PC-9 (cell line): ENCODE measurements around the gene FAM216B. TPM values are rescaled to one million over a fixed set of nuclear protein-coding genes. Genes with fewer than 3 reads are reported as not detected.

Experiments used
- BruUV-seq: library from RNA; stranded (reverse); fragments of 400-500 nt; replicated peaks from 2 replicates; lab custom pipeline; 2021; lab: Mats Ljungman, UMichigan
- CTCF ChIA-PET: fragments of 300-600 bp; sonication (Branson Sonifier 250); formaldehyde crosslinking; loops from one replicate; lab custom pipeline; 2022; ENCODE audit warnings: antibody characterized with exemption; lab: Charles Lee
- POLR2A ChIA-PET: fragments of 300-600 bp; sonication (Branson Sonifier 250); formaldehyde crosslinking; loops from one replicate; lab custom pipeline; 2022; ENCODE audit warnings: antibody characterized with exemption; ENCODE audit not compliant: unreplicated experiment; lab: Charles Lee
- DNase-seq, 2 experiments: peaks; one replicate each; pipeline versions ENCODE4 v3.0.0 to v3.0.0-alpha.2; 2015 to 2022; ENCODE audit warnings: mixed read lengths in 1 of 2
- H2AFZ ChIP-seq: fragments of 200-600 bp; sonication (generic); 2 replicates; pipeline ENCODE4 v1.8.1; 2017; ENCODE audit warnings: antibody characterized with exemption
- H3F3A ChIP-seq: fragments of 200-600 bp; sonication (generic); 2 replicates; pipeline ENCODE4 v1.8.1; 2017; ENCODE audit warnings: antibody characterized with exemption, mild to moderate bottlenecking, low read depth; ENCODE audit not compliant: insufficient read depth
- H3K27ac ChIP-seq: fragments of 200-600 bp; sonication (generic); 2 replicates; pipeline ENCODE4 v1.6.1; 2016; ENCODE audit warnings: mixed run types
- H3K27me3 ChIP-seq: fragments of 200-600 bp; sonication (generic); 2 replicates; pipeline ENCODE4 v1.6.1; 2016; ENCODE audit warnings: low read depth, mixed run types; ENCODE audit not compliant: insufficient read depth
- H3K36me3 ChIP-seq: fragments of 200-600 bp; sonication (generic); 2 replicates; pipeline ENCODE4 v1.6.1; 2016; ENCODE audit warnings: low read depth, mixed run types
- H3K4me1 ChIP-seq: fragments of 200-600 bp; sonication (generic); replicated peaks from 2 replicates; pipeline ENCODE4 v1.6.1; 2016; ENCODE audit warnings: mixed run types; ENCODE audit not compliant: insufficient read depth
- H3K4me2 ChIP-seq: fragments of 200-600 bp; sonication (generic); 2 replicates; pipeline ENCODE4 v1.6.1; 2017; ENCODE audit warnings: mixed run types
- H3K4me3 ChIP-seq: fragments of 200-600 bp; sonication (generic); 2 replicates; pipeline ENCODE4 v1.6.1; 2016; ENCODE audit warnings: mixed run types
- H3K79me2 ChIP-seq: fragments of 200-600 bp; sonication (generic); 2 replicates; pipeline ENCODE4 v1.6.1; 2017; ENCODE audit warnings: low read depth, mixed run types
- H3K9me2 ChIP-seq: fragments of 200-600 bp; sonication (generic); 2 replicates; pipeline ENCODE4 v1.8.1; 2017; ENCODE audit warnings: mild to moderate bottlenecking; ENCODE audit not compliant: insufficient read depth
- H3K9me3 ChIP-seq: fragments of 200-600 bp; sonication (generic); 2 replicates; pipeline ENCODE4 v1.8.1; 2016; ENCODE audit warnings: low read depth; ENCODE audit not compliant: insufficient read depth
- H4K20me1 ChIP-seq: fragments of 200-600 bp; sonication (generic); 2 replicates; pipeline ENCODE4 v1.8.1; 2017; ENCODE audit not compliant: insufficient read depth
- CTCF ChIP-seq: fragments of 200-600 bp; sonication (generic); conservative IDR thresholded peaks from 2 replicates; pipeline ENCODE4 v1.6.1; 2017; ENCODE audit warnings: mixed run types, antibody characterized with exemption, mild to moderate bottlenecking, moderate library complexity
- EZH2 ChIP-seq: fragments of 200-600 bp; sonication (generic); IDR thresholded peaks from 2 replicates; pipeline ENCODE4 v1.8.0; 2017; ENCODE audit warnings: antibody characterized with exemption, low read depth
- intact Hi-C: fragments of 100-400 bp; cut with micrococcal nuclease; formaldehyde crosslinking; loops from one replicate; pipeline ENCODE4 v1.10.0; 2022; ENCODE audit not compliant: unreplicated experiment
- total RNA-seq: library from RNA; stranded (reverse); gene quantifications from 2 replicates; pipeline ENCODE4 v1.2.3, GENCODE V29; 2021

Gene FAM216B
- total RNA-seq, 1 experiment from 2014 or later, result not detected

GRCh38 chr13:42792154-42792553, 10.8 kb downstream of the FAM216B start:
- POLR2A ChIA-PET, result no interaction called here
- Histone ChIP-seq H3F3A (no peaks in the 10 kb centered on the region), H3K4me3 (no peak overlapping the region), H3K9me2 (no peaks in the 10 kb centered on the region), H3K4me2 (no peak overlapping the region), H3K27me3 (no peaks in the 10 kb centered on the region), H3K9me3 (peaks cover 7% of the 10 kb centered on the region; the same call in 1 of the 2 replicates), H3K79me2 (no peaks in the 10 kb centered on the region), H3K36me3 (no peaks in the 10 kb centered on the region), H4K20me1 (no peaks in the 10 kb centered on the region), H2AFZ (no peak overlapping the region), H3K4me1 (no peaks in the 10 kb centered on the region), H3K27ac (no peak overlapping the region)
- no peak for DNase-seq
- intact Hi-C loops, result no loop called here
- CTCF ChIA-PET, result no interaction called here
- TF ChIP-seq CTCF (no peak), EZH2 (no peak)
- no TSS peak for BruUV-seq

DNA sequence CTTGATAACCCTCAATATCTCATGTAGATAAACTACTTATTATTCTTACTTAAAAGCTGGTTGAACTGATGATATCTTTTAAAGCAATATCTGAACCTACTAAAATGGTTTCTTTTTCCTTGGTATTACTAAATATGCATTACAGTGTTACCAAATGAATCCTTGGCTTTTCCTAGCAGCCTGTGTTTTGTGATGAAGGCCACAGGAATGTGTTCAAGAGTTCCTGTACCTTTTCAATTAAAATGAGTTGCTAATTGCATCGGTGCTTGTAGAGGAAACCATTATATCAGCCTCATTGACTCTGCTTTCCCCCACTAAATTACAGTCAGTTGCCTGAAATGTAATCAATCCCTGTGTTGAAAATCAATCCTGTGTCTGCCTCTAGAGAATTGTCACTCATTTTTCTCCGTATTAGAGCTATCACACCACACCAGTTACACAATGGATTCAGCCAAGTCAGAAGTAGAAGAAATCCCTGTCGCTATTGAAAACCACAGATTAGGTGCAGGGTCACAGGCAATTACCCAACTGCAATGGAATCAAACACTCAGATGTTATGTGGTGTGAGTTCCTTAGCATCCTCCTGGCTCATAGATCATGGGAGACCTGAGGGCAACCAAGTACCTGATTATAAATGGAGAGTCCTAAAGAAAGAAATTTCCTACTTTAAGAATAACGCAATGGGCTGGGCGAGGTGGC, 13.3 kb downstream of the FAM216B start:
- POLR2A ChIA-PET, result no interaction called here
- TF ChIP-seq EZH2, result no peak
- TF ChIP-seq CTCF, result no peak
- Histone ChIP-seq H3K27me3 (no peaks in the 10 kb centered on the region), H3K9me3 (no peaks in the 10 kb centered on the region), H2AFZ (no peak overlapping the region), H3K36me3 (no peaks in the 10 kb centered on the region), H3K79me2 (no peaks in the 10 kb centered on the region), H3K4me1 (no peaks in the 10 kb centered on the region), H3K4me3 (no peak overlapping the region), H3K9me2 (no peaks in the 10 kb centered on the region), H3K27ac (no peak overlapping the region), H4K20me1 (no peaks in the 10 kb centered on the region), H3K4me2 (no peak overlapping the region), H3F3A (no peaks in the 10 kb centered on the region)
- intact Hi-C loops, result no loop called here
- CTCF ChIA-PET, result no interaction called here
- DNase-seq, result no peak
- BruUV-seq, result no TSS peak

DNA sequence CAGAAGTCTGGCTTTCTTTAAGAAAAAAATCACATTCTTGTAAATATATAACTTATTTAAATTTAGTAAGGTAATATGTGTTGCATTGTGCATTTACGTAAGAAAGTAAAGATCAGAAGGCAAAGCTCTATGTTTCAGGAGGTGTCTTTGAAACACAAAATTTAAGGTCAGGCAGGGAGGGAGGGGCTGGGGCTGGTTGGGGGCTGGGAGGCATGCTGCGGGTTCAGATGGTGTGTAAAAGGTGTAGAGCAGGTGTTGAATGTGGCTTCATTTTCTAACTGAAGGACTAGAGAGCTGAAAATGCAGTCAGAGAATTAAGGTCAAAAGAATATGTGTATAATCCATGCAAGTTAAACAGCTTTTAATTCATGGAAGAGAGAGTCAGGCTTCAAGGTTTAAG, 14.3 kb downstream of the FAM216B start:
- intact Hi-C loops, result no loop called here
- no peaks in the 10 kb centered on the region for H3K27me3 ChIP-seq

More for the DNA sequence above, 14.3 kb downstream of the FAM216B start:
- H4K20me1 ChIP-seq, result no peaks in the 10 kb centered on the region
- no peak for TF ChIP-seq EZH2
- no peak for TF ChIP-seq CTCF
- H3K4me3 ChIP-seq, result no peak overlapping the region
- no peaks in the 10 kb centered on the region for H3F3A ChIP-seq
- no peaks in the 10 kb centered on the region for H3K9me3 ChIP-seq
- no peak overlapping the region for H3K4me2 ChIP-seq
- no peaks in the 10 kb centered on the region for H3K36me3 ChIP-seq
- no peak overlapping the region for H3K27ac ChIP-seq
- CTCF ChIA-PET, result no interaction called here
- POLR2A ChIA-PET, result no interaction called here
- H3K79me2 ChIP-seq, result no peaks in the 10 kb centered on the region
- H3K9me2 ChIP-seq, result no peaks in the 10 kb centered on the region
- H2AFZ ChIP-seq, result no peak overlapping the region
- BruUV-seq, result no TSS peak
- DNase-seq, result no peak
- H3K4me1 ChIP-seq, result no peaks in the 10 kb centered on the region
